HepG2 (cell line): ENCODE data around the gene PIAS1. TPM values are rescaled to one million over a fixed set of nuclear protein-coding genes. Genes with fewer than 3 reads are reported as not detected.
A peak's percentile ranks its signal among the peaks of the same experiment; 100 is the strongest.

Source experiments
- AGO2 ChIP-seq: fragments of 200-400 bp; formaldehyde crosslinking; optimal IDR thresholded peaks from 2 replicates; pipeline ENCODE3; 2017; ENCODE audit warnings: mild to moderate bottlenecking, low read depth, low read length, moderate library complexity
- CREB1 ChIP-seq, 2 experiments: fragments of 450-650 bp in 1 of 2; IDR thresholded peaks; 2 replicates each; pipeline ENCODE4 v1.6.1; 2016 to 2017; ENCODE audit warnings: control low read depth in 1 of 2, mild to moderate bottlenecking in 1 of 2, missing compliant biosample characterization in 1 of 2, missing genetic modification characterization in 1 of 2
- EP300 ChIP-seq, 3 experiments: sonication (generic) in 1 of 3; formaldehyde crosslinking in 1 of 3; IDR thresholded peaks; 2 replicates each; pipeline versions ENCODE4 v1.5.1 to v1.6.1; 2011 to 2020; ENCODE audit warnings: low read depth in 2 of 3, low read length in 2 of 3, borderline replicate concordance in 1 of 3, improper control_type of control experiment in 1 of 3, mild to moderate bottlenecking in 1 of 3, missing genetic modification reagents in 1 of 3, moderate library complexity in 1 of 3
- MTA1 ChIP-seq: sonication (generic); formaldehyde crosslinking; IDR thresholded peaks from 2 replicates; pipeline ENCODE4 v1.4.0; 2020; ENCODE audit warnings: missing genetic modification reagents, mild to moderate bottlenecking, borderline replicate concordance
- MYC ChIP-seq: sonication (generic); formaldehyde crosslinking; IDR thresholded peaks from 2 replicates; pipeline ENCODE4 v1.9.0; 2021; ENCODE audit warnings: missing genetic modification reagents, borderline replicate concordance
- NFIB ChIP-seq: sonication (generic); formaldehyde crosslinking; IDR thresholded peaks from 2 replicates; pipeline ENCODE4 v1.9.0; 2021; ENCODE audit warnings: missing genetic modification reagents, mild to moderate bottlenecking, borderline replicate concordance
- POGZ ChIP-seq: sonication (generic); formaldehyde crosslinking; IDR thresholded peaks from 2 replicates; pipeline ENCODE4 v1.4.0; 2020; ENCODE audit warnings: mild to moderate bottlenecking, missing genetic modification reagents
- RARA ChIP-seq: IDR thresholded peaks from 2 replicates; pipeline ENCODE4 v1.6.1; 2016; ENCODE audit warnings: missing genetic modification reagents, missing compliant biosample characterization
- RXRA ChIP-seq: sonication (generic); formaldehyde crosslinking; IDR thresholded peaks from 2 replicates; pipeline ENCODE4 v1.5.1; 2020; ENCODE audit warnings: missing genetic modification reagents
- SOX13 ChIP-seq, 3 experiments: fragments of 450-650 bp in 1 of 3; sonication (generic) in 1 of 3; formaldehyde crosslinking in 1 of 3; IDR thresholded peaks in 2 of 3; conservative IDR thresholded peaks in 1 of 3; 2 replicates each; pipeline versions ENCODE4 v1.5.0 to v1.6.1; 2016 to 2020; ENCODE audit warnings: antibody characterized with exemption in 1 of 3, mild to moderate bottlenecking in 1 of 3, missing compliant biosample characterization in 1 of 3, missing genetic modification reagents in 1 of 3, moderate library complexity in 1 of 3
- YY1 ChIP-seq: IDR thresholded peaks from 2 replicates; pipeline ENCODE4 v1.6.1; 2011; ENCODE audit warnings: low read length, low read depth, moderate library complexity, mild to moderate bottlenecking; ENCODE audit not compliant: insufficient read depth, insufficient replicate concordance
- ZBTB1 ChIP-seq: sonication (generic); formaldehyde crosslinking; IDR thresholded peaks from 2 replicates; pipeline ENCODE4 v1.4.0; 2020; ENCODE audit warnings: missing genetic modification reagents, borderline replicate concordance
- ZNF124 ChIP-seq: sonication (generic); formaldehyde crosslinking; IDR thresholded peaks from 2 replicates; pipeline ENCODE4 v1.4.0; 2020; ENCODE audit warnings: missing genetic modification reagents
- ZNF598 ChIP-seq: sonication (generic); formaldehyde crosslinking; IDR thresholded peaks from 2 replicates; pipeline ENCODE4 v1.5.1; 2020; ENCODE audit warnings: mild to moderate bottlenecking, missing genetic modification reagents, borderline replicate concordance
- polyA plus RNA-seq, 8 experiments: library from polyadenylated mRNA; depleted of rRNA in 3 of 8; stranded (reverse) in 7 of 8; unstranded in 1 of 8; fragments of >200 nt; fragmentation: Illumina TruSeq in 4 of 8; extraction: Trizol in 4 of 8; gene quantifications; 2 replicates each; pipeline versions ENCODE4 v1.2.1 to v1.2.3, GENCODE V29; 2011 to 2016; ENCODE audit warnings: low read depth in 4 of 8, missing spikeins in 1 of 8, mixed read lengths in 1 of 8; ENCODE audit not compliant: insufficient read depth in 1 of 8
- total RNA-seq, 5 experiments: library from RNA; depleted of rRNA; stranded (reverse); fragments of >200 nt; fragmentation: Illumina TruSeq; extraction: Trizol; gene quantifications; 2 replicates each; pipeline ENCODE4 v1.2.3, GENCODE V29; 2016; ENCODE audit warnings: low read depth in 1 of 5
- TF ChIP-seq, protein P1 (sequence below): sonication (generic); formaldehyde crosslinking; IDR thresholded peaks from 2 replicates; pipeline ENCODE4 v1.4.0; 2020; ENCODE audit warnings: missing genetic modification reagents
- TF ChIP-seq, protein P2 (sequence below): conservative IDR thresholded peaks from 2 replicates; pipeline ENCODE4 v1.6.1; 2018; ENCODE audit warnings: missing genetic modification reagents
- TF ChIP-seq, protein P3 (sequence below): IDR thresholded peaks from 2 replicates; pipeline ENCODE4 v1.6.1; 2016; ENCODE audit warnings: control low read depth
- TF ChIP-seq, protein P4 (sequence below): sonication (generic); formaldehyde crosslinking; conservative IDR thresholded peaks from 2 replicates; pipeline ENCODE4 v1.4.0; 2020; ENCODE audit warnings: mild to moderate bottlenecking, missing genetic modification reagents, moderate library complexity
- TF ChIP-seq, protein P5 (sequence below): IDR thresholded peaks from 2 replicates; pipeline ENCODE4 v1.6.1; 2016; ENCODE audit warnings: missing genetic modification reagents, missing compliant biosample characterization

The PIAS1 gene
- total and polyA plus RNA-seq, 2 of the 13 experiments (the other 11 are each of a cell fraction or from before 2014, with no cell fraction given) = 20.7 to 33.7 TPM

DNA sequence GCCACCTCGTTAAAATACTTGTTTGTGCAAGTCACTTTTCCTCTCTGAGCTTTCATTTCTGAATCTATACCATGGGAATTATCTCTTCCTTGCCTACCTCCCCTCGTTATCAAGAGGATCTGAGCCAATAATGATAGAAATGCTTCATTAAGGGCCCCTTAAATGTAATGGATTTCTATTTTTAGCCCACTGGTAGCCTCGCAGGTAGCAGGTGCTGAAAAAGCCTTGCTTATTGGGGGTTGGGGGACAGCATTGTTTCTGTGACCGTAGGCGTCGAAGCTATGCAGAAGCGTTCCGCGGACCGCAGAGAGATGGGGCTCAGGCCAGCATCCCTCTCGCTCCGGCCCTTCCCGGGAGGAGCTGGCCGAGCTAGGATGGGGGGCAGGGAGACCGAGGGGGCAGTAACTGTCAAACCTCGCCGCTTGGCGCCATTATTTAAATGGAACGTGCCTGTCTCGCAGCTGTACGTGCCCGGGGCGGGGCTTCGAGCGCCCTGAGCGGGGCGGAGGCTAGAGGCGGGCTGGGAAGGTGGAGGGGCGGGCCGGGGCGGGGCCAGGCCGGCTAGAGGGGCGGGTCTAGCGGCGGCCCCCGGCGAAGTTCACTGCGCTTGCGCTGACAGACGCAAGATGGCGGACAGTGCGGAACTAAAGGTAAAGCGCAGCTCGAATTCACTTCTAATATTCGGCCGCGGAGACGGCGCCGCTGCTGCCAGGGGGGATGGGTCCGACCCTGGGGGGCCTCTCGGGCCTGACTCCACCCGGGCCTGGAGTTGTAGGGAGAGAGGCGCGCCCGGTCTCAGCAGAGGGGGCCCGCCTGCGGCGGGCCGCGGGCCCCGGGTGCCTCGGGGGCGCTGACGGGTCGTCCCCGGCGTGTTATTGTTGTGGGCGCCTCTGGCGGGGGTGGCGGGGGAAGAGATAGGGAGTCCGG, at the start of gene PIAS1 (continued):
- TF ChIP-seq EP300 (IDR thresholded peaks at IDR 0.05; ENCODE audit: low read depth in 2 of 2, low read length in 2 of 2) = peak in 1 of 2 experiments; percentile 46; a peak in 1 of 4 replicates
- no peak for TF ChIP-seq EP300 (CRISPR knock-in tag; IDR thresholded peaks at IDR 0.05; ENCODE audit: borderline replicate concordance)
- TF ChIP-seq, protein P1, sequence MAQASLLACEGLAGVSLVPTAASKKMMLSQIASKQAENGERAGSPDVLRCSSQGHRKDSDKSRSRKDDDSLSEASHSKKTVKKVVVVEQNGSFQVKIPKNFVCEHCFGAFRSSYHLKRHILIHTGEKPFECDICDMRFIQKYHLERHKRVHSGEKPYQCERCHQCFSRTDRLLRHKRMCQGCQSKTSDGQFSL (CRISPR knock-in tag) = 0 out of 2 replicates have a peak, but pooled peaks have one; percentile 37
- TF ChIP-seq POGZ (CRISPR knock-in tag) = peak; percentile 58; the same call in 1 of the 2 replicates
- TF ChIP-seq, protein P2, sequence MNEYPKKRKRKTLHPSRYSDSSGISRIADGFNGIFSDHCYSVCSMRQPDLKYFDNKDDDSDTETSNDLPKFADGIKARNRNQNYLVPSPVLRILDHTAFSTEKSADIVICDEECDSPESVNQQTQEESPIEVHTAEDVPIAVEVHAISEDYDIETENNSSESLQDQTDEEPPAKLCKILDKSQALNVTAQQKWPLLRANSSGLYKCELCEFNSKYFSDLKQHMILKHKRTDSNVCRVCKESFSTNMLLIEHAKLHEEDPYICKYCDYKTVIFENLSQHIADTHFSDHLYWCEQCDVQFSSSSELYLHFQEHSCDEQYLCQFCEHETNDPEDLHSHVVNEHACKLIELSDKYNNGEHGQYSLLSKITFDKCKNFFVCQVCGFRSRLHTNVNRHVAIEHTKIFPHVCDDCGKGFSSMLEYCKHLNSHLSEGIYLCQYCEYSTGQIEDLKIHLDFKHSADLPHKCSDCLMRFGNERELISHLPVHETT (CRISPR knock-in tag) = 0 out of 2 replicates have a peak, but pooled peaks have one; percentile 12
- TF ChIP-seq, protein P3, sequence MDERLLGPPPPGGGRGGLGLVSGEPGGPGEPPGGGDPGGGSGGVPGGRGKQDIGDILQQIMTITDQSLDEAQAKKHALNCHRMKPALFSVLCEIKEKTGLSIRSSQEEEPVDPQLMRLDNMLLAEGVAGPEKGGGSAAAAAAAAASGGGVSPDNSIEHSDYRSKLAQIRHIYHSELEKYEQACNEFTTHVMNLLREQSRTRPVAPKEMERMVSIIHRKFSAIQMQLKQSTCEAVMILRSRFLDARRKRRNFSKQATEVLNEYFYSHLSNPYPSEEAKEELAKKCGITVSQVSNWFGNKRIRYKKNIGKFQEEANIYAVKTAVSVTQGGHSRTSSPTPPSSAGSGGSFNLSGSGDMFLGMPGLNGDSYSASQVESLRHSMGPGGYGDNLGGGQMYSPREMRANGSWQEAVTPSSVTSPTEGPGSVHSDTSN (CRISPR knock-in tag) = no peak
- TF ChIP-seq, protein P4, sequence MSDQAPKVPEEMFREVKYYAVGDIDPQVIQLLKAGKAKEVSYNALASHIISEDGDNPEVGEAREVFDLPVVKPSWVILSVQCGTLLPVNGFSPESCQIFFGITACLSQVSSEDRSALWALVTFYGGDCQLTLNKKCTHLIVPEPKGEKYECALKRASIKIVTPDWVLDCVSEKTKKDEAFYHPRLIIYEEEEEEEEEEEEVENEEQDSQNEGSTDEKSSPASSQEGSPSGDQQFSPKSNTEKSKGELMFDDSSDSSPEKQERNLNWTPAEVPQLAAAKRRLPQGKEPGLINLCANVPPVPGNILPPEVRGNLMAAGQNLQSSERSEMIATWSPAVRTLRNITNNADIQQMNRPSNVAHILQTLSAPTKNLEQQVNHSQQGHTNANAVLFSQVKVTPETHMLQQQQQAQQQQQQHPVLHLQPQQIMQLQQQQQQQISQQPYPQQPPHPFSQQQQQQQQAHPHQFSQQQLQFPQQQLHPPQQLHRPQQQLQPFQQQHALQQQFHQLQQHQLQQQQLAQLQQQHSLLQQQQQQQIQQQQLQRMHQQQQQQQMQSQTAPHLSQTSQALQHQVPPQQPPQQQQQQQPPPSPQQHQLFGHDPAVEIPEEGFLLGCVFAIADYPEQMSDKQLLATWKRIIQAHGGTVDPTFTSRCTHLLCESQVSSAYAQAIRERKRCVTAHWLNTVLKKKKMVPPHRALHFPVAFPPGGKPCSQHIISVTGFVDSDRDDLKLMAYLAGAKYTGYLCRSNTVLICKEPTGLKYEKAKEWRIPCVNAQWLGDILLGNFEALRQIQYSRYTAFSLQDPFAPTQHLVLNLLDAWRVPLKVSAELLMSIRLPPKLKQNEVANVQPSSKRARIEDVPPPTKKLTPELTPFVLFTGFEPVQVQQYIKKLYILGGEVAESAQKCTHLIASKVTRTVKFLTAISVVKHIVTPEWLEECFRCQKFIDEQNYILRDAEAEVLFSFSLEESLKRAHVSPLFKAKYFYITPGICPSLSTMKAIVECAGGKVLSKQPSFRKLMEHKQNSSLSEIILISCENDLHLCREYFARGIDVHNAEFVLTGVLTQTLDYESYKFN = peak; percentile 51
- TF ChIP-seq AGO2 = peak; percentile 48
- no peak for TF ChIP-seq CREB1 (IDR thresholded peaks at IDR 0.05)
- TF ChIP-seq CREB1 (CRISPR knock-in tag; IDR thresholded peaks at IDR 0.05) = peak; percentile 61; the same call in 1 of the 2 replicates
- TF ChIP-seq MTA1 = peak; percentile 65; the same call in 1 of the 2 replicates
- peak; percentile 93 for TF ChIP-seq YY1
- TF ChIP-seq ZNF124 (CRISPR knock-in tag) = 0 out of 2 replicates have a peak, but pooled peaks have one; percentile 36
- peak; percentile 60; the same call in 1 of the 2 replicates for TF ChIP-seq MYC (CRISPR knock-in tag)
- no peak for TF ChIP-seq ZNF598 (CRISPR knock-in tag)
- TF ChIP-seq SOX13 (IDR thresholded peaks at IDR 0.05) = no peak
- TF ChIP-seq SOX13 (CRISPR knock-in tag; conservative IDR thresholded peaks at IDR 0.05 in 1 of 2, IDR thresholded peaks at IDR 0.05 in 1 of 2) = 0 out of 4 replicates have a peak, but pooled peaks of 1 of the 2 experiments have one; percentile 3
- TF ChIP-seq ZBTB1 = no peak
- TF ChIP-seq NFIB (CRISPR knock-in tag) = no peak
- no peak for TF ChIP-seq RXRA (CRISPR knock-in tag)
- TF ChIP-seq, protein P5, sequence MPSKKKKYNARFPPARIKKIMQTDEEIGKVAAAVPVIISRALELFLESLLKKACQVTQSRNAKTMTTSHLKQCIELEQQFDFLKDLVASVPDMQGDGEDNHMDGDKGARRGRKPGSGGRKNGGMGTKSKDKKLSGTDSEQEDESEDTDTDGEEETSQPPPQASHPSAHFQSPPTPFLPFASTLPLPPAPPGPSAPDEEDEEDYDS (CRISPR knock-in tag) = peak; percentile 60
- TF ChIP-seq RARA (CRISPR knock-in tag) = no peak
